Activated B cell treated with CpG ODN at 0.5 μM for 24 hours (primary cell): ENCODE data around the gene GBX1. TPM values are rescaled to one million over a fixed set of nuclear protein-coding genes. Genes with fewer than 3 reads are reported as not detected.

Experiments
- ATAC-seq: fragments of 200-7000 bp; cut with Tn5 transposase; one replicate; pipeline ENCODE4 v1.10.0; 2021; ENCODE audit warnings: low read depth, mild to moderate bottlenecking, moderate library complexity
- CTCF ChIA-PET: fragments of 350-600 bp; sonication (Branson Sonifier 250); formaldehyde crosslinking; loops from one replicate; lab custom pipeline; 2021; ENCODE audit warnings: antibody characterized with exemption; lab: Charles Lee
- POLR2A ChIA-PET: fragments of 350-600 bp; sonication (Branson Sonifier 250); formaldehyde crosslinking; loops from one replicate; lab custom pipeline; 2021; ENCODE audit warnings: antibody characterized with exemption; lab: Charles Lee
- DNase-seq: peaks from one replicate; pipeline ENCODE4 v3.0.0; 2022
- H3K27ac Mint-ChIP-seq: one replicate; pipeline ENCODE4 v1.8.0; 2020; ENCODE audit warnings: mixed read lengths
- H3K27me3 Mint-ChIP-seq: one replicate; pipeline ENCODE4 v1.8.0; 2021; ENCODE audit warnings: mixed read lengths
- H3K36me3 Mint-ChIP-seq: one replicate; pipeline ENCODE4 v1.8.0; 2021; ENCODE audit warnings: low read depth, mixed read lengths
- H3K4me1 Mint-ChIP-seq: one replicate; pipeline ENCODE4 v1.8.0; 2021; ENCODE audit warnings: mixed read lengths
- H3K4me3 Mint-ChIP-seq: one replicate; pipeline ENCODE4 v1.8.0; 2020; ENCODE audit warnings: mild to moderate bottlenecking, mixed read lengths
- H3K9me3 Mint-ChIP-seq: one replicate; pipeline ENCODE4 v1.8.0; 2020; ENCODE audit warnings: mixed read lengths
- intact Hi-C: fragments of 100-400 bp; cut with micrococcal nuclease; formaldehyde crosslinking; loops from one replicate; pipeline ENCODE4 v1.15.1; 2024
- total RNA-seq: library from RNA; stranded (reverse); gene quantifications from 2 replicates; pipeline ENCODE4 v1.2.3, GENCODE V29; 2022
- TF ChIP-seq, protein P1 (sequence below): fragments of 200-600 bp; IDR thresholded peaks from one replicate; pipeline ENCODE4 v1.8.0; 2022; ENCODE audit warnings: antibody characterized with exemption, mild to moderate bottlenecking

GBX1 gene
- total RNA-seq, 1 donor from 2014 or later: not detected

DNA sequence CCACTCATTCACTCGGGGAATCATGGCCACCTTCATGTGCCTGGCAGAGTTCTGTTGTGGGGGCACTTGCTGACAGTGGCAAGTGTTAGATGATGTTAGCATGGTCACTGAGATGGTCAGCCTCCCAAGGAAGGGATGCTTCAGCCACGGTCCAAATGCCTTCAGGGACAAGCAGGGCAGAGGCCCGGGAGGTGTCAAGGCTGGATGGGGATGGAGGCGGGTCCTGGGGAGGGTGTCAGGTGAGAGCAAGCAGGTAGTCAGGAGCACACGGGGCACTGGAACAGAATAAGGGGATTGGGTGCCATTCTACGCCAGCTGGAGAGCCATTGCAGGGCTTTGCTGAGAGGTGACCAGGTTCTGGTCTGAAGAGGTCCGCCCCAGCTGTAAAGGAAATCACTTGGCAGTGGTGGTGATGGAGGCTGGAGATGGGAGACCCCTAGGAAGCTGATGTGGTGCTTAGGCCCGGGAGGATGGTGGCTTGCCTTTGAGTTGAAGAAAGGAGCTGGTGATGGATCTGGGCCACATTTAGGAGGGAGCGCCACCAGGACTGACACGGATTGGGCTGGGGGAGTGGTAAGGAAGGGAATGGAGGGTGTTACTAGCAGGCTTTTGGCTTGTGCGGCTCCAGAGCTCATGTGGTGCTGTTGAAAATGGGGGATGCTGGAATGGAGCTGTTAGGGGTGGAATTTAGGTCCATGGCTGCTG lies 57.1 kb downstream of the GBX1 start:
- peaks cover 22% of the 10 kb centered on the region for H3K27me3 Mint-ChIP-seq
- no peak overlapping the region for H3K4me3 Mint-ChIP-seq
- H3K9me3 Mint-ChIP-seq: no peaks in the 10 kb centered on the region
- ChIA-PET CTCF (interaction anchor here (0.7 to 6.7 kb wide), 12 partner anchors 14 to 212 kb away, joined by 3 to 43 read pairs (median 4); partner anchors contain the start of gene ABCB8), POLR2A (interaction anchor here (1.6 kb wide), 1 partner anchor 52 kb away, joined by 5 read pairs; no protein-coding TSS in a partner anchor)
- intact Hi-C loops: no loop called here
- ATAC-seq (no peak), DNase-seq (no peak)
- no peaks in the 10 kb centered on the region for H3K4me1 Mint-ChIP-seq
- no peaks in the 10 kb centered on the region for H3K36me3 Mint-ChIP-seq
- H3K27ac Mint-ChIP-seq: no peak overlapping the region
- TF ChIP-seq, protein P1, sequence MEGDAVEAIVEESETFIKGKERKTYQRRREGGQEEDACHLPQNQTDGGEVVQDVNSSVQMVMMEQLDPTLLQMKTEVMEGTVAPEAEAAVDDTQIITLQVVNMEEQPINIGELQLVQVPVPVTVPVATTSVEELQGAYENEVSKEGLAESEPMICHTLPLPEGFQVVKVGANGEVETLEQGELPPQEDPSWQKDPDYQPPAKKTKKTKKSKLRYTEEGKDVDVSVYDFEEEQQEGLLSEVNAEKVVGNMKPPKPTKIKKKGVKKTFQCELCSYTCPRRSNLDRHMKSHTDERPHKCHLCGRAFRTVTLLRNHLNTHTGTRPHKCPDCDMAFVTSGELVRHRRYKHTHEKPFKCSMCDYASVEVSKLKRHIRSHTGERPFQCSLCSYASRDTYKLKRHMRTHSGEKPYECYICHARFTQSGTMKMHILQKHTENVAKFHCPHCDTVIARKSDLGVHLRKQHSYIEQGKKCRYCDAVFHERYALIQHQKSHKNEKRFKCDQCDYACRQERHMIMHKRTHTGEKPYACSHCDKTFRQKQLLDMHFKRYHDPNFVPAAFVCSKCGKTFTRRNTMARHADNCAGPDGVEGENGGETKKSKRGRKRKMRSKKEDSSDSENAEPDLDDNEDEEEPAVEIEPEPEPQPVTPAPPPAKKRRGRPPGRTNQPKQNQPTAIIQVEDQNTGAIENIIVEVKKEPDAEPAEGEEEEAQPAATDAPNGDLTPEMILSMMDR: no peak

DNA sequence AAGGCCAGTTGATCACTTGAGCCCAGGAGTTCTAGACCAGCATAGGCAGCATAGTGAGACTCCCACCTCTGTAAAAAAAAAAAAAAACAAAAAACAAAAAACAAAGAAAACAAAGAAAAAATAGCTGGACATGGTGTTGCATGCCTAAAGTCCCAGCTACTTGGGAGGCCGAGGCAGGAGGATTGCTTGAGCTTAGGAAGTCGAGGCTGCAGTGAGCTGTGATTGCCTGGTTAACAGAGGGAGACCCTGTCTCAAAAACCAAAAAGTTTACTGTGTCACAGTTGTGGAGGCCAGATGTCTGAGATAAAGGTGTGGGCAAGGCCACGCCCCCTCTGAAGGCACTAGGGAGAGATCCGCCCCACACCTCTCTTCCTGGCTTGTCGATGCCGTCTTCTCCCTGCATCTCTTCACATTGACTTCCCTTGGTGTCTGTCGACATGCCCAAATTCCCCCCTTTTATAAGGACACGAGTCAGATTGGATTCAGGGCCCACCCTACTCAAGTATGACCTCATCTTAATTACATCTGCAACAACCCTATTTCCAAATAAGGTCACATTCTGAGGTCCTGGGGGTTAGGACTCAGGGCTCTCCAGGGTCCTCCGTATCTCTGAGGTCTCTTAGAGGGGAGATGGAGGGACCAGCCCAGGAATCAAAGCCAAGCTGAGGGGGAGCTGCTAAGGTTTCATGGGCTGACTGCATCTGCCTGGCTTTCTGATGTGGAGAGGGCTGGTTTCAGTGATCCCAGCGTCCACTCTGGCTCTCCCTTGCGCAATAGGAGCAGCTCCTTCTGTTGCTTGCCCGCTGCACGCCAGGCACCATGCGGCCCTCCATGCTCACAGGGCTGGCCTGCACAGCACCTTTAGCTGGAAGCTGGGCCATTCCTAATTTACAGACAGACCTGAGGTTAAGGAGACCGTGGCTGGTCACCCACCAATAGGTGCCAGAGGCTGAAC lies 58.1 kb downstream of the GBX1 start:
- no peak overlapping the region for H3K27ac Mint-ChIP-seq
- ATAC-seq: no peak
- intact Hi-C loops: no loop called here
- DNase-seq: no peak
- TF ChIP-seq, protein P1: no peak
- POLR2A ChIA-PET: interaction anchor here (0.7 kb wide), 1 partner anchor 96 kb away, joined by 3 read pairs; no protein-coding TSS in a partner anchor
- no peaks in the 10 kb centered on the region for H3K4me1 Mint-ChIP-seq
- CTCF ChIA-PET: interaction anchor here (0.6 to 6.7 kb wide), 5 partner anchors 16 to 210 kb away, joined by 3 to 43 read pairs (median 5); no protein-coding TSS in a partner anchor
- no peaks in the 10 kb centered on the region for H3K9me3 Mint-ChIP-seq
- no peak overlapping the region for H3K4me3 Mint-ChIP-seq
- no peaks in the 10 kb centered on the region for H3K36me3 Mint-ChIP-seq
- H3K27me3 Mint-ChIP-seq: peaks cover 22% of the 10 kb centered on the region

DNA sequence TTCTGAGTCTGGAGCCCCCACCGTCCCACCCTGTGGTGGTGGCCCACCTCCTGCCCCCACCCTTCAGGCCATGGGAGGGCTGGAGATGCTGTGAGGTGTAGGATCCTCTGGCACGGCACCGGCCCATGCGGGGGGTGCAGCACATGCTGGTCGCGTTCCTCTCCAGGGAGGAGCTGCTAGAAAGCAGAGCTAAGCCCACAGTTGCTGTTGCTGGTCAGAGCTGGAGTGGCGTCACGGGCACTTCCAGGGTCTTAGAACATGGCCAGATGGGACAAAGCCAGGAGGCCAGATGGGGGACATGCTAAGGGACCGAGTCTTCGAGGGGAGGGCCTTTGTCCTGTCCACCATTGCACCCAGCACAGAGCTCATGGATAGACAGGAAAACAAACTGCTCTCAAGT lies 59.6 kb downstream of the GBX1 start:
- intact Hi-C loops: no loop called here
- no peak overlapping the region for H3K27ac Mint-ChIP-seq
- ATAC-seq (no peak), DNase-seq (no peak)
- ChIA-PET CTCF (interaction anchor here (1.0 to 6.7 kb wide), 4 partner anchors 16 to 209 kb away, joined by 3 to 43 read pairs (median 6); no protein-coding TSS in a partner anchor), POLR2A (interaction anchor here (0.6 kb wide), 1 partner anchor 23 kb away, joined by 7 read pairs; no protein-coding TSS in a partner anchor)
- no peak overlapping the region for H3K4me3 Mint-ChIP-seq
- no peaks in the 10 kb centered on the region for H3K4me1 Mint-ChIP-seq
- peaks cover 10% of the 10 kb centered on the region for H3K27me3 Mint-ChIP-seq
- H3K9me3 Mint-ChIP-seq: no peaks in the 10 kb centered on the region
- TF ChIP-seq, protein P1: no peak
- H3K36me3 Mint-ChIP-seq: no peaks in the 10 kb centered on the region

DNA sequence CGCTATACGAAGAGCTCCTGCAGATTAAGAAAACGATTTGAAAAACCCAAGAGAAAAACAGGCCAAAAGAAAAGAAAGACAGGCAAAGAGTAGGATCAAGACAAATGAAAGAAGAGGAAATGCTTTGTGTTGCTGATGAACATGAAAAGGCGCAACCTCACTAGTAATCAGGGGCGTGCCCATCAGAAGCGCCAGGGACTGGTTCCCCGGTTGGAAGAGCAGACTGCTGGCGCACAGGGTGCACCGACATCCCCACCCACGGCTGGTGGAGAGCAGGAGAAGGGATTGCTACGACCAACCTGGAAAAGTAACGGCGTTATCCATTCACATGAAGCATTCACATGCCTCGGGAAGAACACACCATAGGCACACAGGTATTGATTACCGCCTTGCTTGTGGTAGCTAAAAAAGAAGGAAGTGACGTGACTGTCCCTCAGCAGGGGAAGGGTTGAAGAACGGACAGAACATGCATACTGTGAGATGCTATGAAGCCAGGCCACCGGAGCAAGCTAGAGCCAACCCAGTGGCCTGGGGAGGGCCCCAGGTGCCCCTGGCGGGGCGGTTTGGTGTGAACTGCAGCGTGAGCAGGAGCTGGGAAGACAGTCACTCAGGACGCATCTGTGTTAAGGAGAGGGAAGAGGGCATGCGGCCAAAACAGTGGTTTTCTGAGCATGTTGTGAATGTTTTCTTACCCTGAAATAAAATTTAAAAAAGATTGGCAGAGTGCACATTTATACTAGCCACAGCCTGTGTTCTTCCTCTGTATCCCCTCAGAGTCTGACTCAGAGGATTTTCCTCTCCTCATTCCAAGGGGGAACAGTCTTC lies 62.9 kb downstream of the GBX1 start:
- POLR2A ChIA-PET: interaction anchor here (0.9 kb wide), 1 partner anchor 16 kb away, joined by 3 read pairs; no protein-coding TSS in a partner anchor
- intact Hi-C loops: no loop called here
- Mint-ChIP-seq H3K9me3 (no peaks in the 10 kb centered on the region), H3K27me3 (peaks cover 2% of the 10 kb centered on the region), H3K36me3 (no peaks in the 10 kb centered on the region), H3K4me1 (no peaks in the 10 kb centered on the region), H3K4me3 (no peak overlapping the region), H3K27ac (no peak overlapping the region)
- no peak for ATAC-seq
- CTCF ChIA-PET: no interaction called here
- no peak for DNase-seq
- TF ChIP-seq, protein P1: no peak
